ENCODE results near the gene GRIN2C. TPM values are rescaled to one million over a fixed set of nuclear protein-coding genes. Genes with fewer than 3 reads are reported as not detected.

GRIN2C gene
- total RNA-seq, 1 experiment from 2014 or later = 0.44 TPM

- Histone ChIP-seq H2AFZ (ENCODE audit: low read length) (no peak overlapping the region), H4K20me1 (ENCODE audit: control insufficient read depth, insufficient read depth, insufficient read length) (no peaks in the 10 kb centered on the region), H4K8ac (replicated peaks; ENCODE audit: insufficient read length, low read depth, low read length) (no peak overlapping the region), H3K18ac (ENCODE audit: insufficient read length, low read depth, low read length) (no peak overlapping the region), H3K4me2 (ENCODE audit: insufficient read depth, insufficient read length, low read length) (no peak overlapping the region), H3K14ac (ENCODE audit: insufficient read depth, low read length) (no peak overlapping the region), H3T11ph (ENCODE audit: low read length) (no peak overlapping the region), H4K91ac (ENCODE audit: insufficient read length, low read depth, low read length) (no peak overlapping the region), H3K79me1 (ENCODE audit: insufficient read depth, low read depth, low read length, poor library complexity, severe bottlenecking) (no peaks in the 10 kb centered on the region), H2BK120ac (ENCODE audit: low read depth, low read length, poor library complexity, severe bottlenecking) (no peak overlapping the region), H2BK15ac (ENCODE audit: low read depth, low read length) (no peak overlapping the region; the same call in 1 of the 2 replicates), H3K79me2 (ENCODE audit: insufficient read depth, low read length) (no peaks in the 10 kb centered on the region), H3K23ac (ENCODE audit: insufficient read length, low read depth, low read length) (no peak overlapping the region), H2BK20ac (ENCODE audit: low read depth, low read length, poor library complexity, severe bottlenecking) (no peak overlapping the region), H3K9ac (ENCODE audit: extremely low read depth, insufficient read length, low read length) (no peak overlapping the region), H2AK5ac (ENCODE audit: insufficient read length, low read length) (no peak overlapping the region), H3K27ac (ENCODE audit: insufficient read length, low read depth, low read length) (no peak overlapping the region), H2BK5ac (ENCODE audit: insufficient read length, low read length) (no peak overlapping the region), H3K23me2 (ENCODE audit: insufficient read length, low read depth, low read length, poor library complexity, severe bottlenecking) (no peaks in the 10 kb centered on the region), H2BK12ac (ENCODE audit: insufficient read length, low read depth, low read length) (no peak overlapping the region), H3K56ac (ENCODE audit: insufficient read length, low read depth, low read length) (no peak overlapping the region), H3K4me1 (ENCODE audit: insufficient read depth, low read length) (peaks cover 3% of the 10 kb centered on the region; the same call in 1 of the 2 replicates), H3K27me3 (ENCODE audit: insufficient read depth, low read length) (no peaks in the 10 kb centered on the region), H3K4ac (ENCODE audit: low read depth, low read length) (no peak overlapping the region), H4K5ac (ENCODE audit: insufficient read length, low read depth, low read length) (no peak overlapping the region), H3K9me3 (ENCODE audit: control insufficient read depth, low read depth, low read length) (no peaks in the 10 kb centered on the region)
- Mint-ChIP-seq H3K4me1 (peaks cover 0 to 5% of the 10 kb centered on the region in 2 experiments; a peak in 2 of 4 replicates), H3K4me3 (no peak overlapping the region), H3K9me3 (no peaks in the 10 kb centered on the region), H3K27me3 (ENCODE audit: low read depth) (no peaks in the 10 kb centered on the region), H3K27ac (no peak overlapping the region), H3K36me3 (ENCODE audit: insufficient read depth in 1 of 3, low read depth in 3 of 3) (peaks cover 4 to 48% (median 39%) of the 10 kb centered on the region in 3 experiments; a peak in 6 of 7 replicates)
- DNase-seq = no peak
- no CpG with 5 or more reads among the region's 12 CpGs for WGBS (ENCODE audit: extremely low coverage, insufficient read length, low lambda C conversion rate)
- TF ChIP-seq, protein P1, sequence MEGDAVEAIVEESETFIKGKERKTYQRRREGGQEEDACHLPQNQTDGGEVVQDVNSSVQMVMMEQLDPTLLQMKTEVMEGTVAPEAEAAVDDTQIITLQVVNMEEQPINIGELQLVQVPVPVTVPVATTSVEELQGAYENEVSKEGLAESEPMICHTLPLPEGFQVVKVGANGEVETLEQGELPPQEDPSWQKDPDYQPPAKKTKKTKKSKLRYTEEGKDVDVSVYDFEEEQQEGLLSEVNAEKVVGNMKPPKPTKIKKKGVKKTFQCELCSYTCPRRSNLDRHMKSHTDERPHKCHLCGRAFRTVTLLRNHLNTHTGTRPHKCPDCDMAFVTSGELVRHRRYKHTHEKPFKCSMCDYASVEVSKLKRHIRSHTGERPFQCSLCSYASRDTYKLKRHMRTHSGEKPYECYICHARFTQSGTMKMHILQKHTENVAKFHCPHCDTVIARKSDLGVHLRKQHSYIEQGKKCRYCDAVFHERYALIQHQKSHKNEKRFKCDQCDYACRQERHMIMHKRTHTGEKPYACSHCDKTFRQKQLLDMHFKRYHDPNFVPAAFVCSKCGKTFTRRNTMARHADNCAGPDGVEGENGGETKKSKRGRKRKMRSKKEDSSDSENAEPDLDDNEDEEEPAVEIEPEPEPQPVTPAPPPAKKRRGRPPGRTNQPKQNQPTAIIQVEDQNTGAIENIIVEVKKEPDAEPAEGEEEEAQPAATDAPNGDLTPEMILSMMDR (conservative IDR thresholded peaks at IDR 0.05) = no peak
These were observed 67.0 kb downstream of the GRIN2C start for GRCh38 chr17:74792586-74793105.

Other genes starting within 250 kb of the GRIN2C start
- not detected in 2 replicates for gene CD300E, start 236.1 kb downstream of the GRIN2C start, total RNA-seq (2021)
- not detected in 2 replicates for gene CD300LF, start 147.0 kb downstream of the GRIN2C start, total RNA-seq (2021)
- gene RAB37, start 122.6 kb downstream of the GRIN2C start, total RNA-seq (2021) = 2.5 and 3.6 TPM in 2 replicates
- 74.4 and 78.7 TPM in 2 replicates for gene NHERF1, start 111.3 kb downstream of the GRIN2C start, total RNA-seq (2021)
- gene NAT9, start 83.5 kb downstream of the GRIN2C start, total RNA-seq (2021) = 53.5 and 63.5 TPM in 2 replicates
- gene FDXR, start 13.1 kb upstream of the GRIN2C start, total RNA-seq (2021) = 39.7 and 43.2 TPM in 2 replicates
- 0.94 and 1.2 TPM in 2 replicates for gene FADS6, start 33.7 kb upstream of the GRIN2C start, total RNA-seq (2021)
- 2.5 and 2.7 TPM in 2 replicates for gene USH1G, start 63.4 kb upstream of the GRIN2C start, total RNA-seq (2021)
- 0.11 TPM in 1 of 2 replicates, not detected in the other for gene OTOP2, start 64.4 kb upstream of the GRIN2C start, total RNA-seq (2021)
- not detected in 2 replicates for gene OTOP3, start 76.0 kb upstream of the GRIN2C start, total RNA-seq (2021)
- gene HID1, start 112.9 kb upstream of the GRIN2C start, total RNA-seq (2021) = 12.7 and 13.9 TPM in 2 replicates
- gene CDR2L, start 127.7 kb upstream of the GRIN2C start, total RNA-seq (2021) = 23.3 and 24.0 TPM in 2 replicates
- gene MRPL58, start 152.8 kb upstream of the GRIN2C start, total RNA-seq (2021) = 41.0 and 43.2 TPM in 2 replicates
- 344 TPM in 2 replicates for gene ATP5PD, start 187.1 kb upstream of the GRIN2C start, total RNA-seq (2021)
- gene KCTD2, start 187.3 kb upstream of the GRIN2C start, total RNA-seq (2021) = 40.1 and 41.6 TPM in 2 replicates
- 17.0 and 17.1 TPM in 2 replicates for gene SLC16A5, start 228.1 kb upstream of the GRIN2C start, total RNA-seq (2021)

Measured in H9 (cell line).